ENCODE results near the gene EFCAB6. TPM values are rescaled to one million over a fixed set of nuclear protein-coding genes. Genes with fewer than 3 reads are reported as not detected.

EFCAB6 gene
- total RNA-seq, 1 donor from 2014 or later: 7.0 TPM

DNA sequence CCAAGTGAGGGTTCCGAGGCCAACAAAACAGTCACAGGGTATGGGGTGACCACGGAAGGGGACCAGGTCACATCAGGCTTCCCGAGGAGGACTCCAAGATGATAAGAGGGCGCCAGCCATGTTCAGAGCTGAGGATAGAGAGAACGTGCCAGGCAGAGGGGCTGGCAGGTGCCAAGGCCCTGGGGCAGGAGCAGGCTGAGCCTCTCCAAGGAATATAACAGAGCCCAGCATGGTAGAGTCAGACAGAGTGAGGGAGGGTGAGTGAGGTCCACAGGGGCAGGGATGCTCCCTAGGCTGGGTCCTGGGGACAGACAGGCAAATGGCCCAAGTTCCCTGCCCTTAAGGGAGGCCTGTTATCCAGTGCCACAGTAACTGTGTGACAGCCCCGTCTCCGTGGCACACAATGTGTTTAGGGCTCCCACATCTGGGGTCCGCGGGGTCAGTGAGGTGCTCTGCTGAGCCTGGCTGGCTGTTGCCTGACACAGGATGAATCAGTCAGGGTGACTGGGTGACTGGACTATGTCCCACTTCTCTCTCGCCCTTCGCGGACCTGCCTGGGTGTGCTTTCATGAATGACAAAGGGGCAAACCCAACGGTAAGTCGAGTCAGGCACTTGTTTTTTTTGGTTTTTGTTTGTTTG is 295.0 kb downstream of the EFCAB6 start:
- TF ChIP-seq, protein P1, sequence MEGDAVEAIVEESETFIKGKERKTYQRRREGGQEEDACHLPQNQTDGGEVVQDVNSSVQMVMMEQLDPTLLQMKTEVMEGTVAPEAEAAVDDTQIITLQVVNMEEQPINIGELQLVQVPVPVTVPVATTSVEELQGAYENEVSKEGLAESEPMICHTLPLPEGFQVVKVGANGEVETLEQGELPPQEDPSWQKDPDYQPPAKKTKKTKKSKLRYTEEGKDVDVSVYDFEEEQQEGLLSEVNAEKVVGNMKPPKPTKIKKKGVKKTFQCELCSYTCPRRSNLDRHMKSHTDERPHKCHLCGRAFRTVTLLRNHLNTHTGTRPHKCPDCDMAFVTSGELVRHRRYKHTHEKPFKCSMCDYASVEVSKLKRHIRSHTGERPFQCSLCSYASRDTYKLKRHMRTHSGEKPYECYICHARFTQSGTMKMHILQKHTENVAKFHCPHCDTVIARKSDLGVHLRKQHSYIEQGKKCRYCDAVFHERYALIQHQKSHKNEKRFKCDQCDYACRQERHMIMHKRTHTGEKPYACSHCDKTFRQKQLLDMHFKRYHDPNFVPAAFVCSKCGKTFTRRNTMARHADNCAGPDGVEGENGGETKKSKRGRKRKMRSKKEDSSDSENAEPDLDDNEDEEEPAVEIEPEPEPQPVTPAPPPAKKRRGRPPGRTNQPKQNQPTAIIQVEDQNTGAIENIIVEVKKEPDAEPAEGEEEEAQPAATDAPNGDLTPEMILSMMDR (IDR thresholded peaks at IDR 0.05; ENCODE audit: unreplicated experiment): no peak
- Mint-ChIP-seq H3K36me3 (ENCODE audit: insufficient read depth) (no peaks in the 10 kb centered on the region), H3K27me3 (peaks cover 12% of the 10 kb centered on the region), H3K4me3 (ENCODE audit: low read depth) (no peak overlapping the region), H3K9me3 (ENCODE audit: low read depth) (no peaks in the 10 kb centered on the region), H3K4me1 (ENCODE audit: low read depth) (no peaks in the 10 kb centered on the region), H3K27ac (no peak overlapping the region)
- no peak for DNase-seq (ENCODE audit: low spot score, unreplicated experiment)

DNA sequence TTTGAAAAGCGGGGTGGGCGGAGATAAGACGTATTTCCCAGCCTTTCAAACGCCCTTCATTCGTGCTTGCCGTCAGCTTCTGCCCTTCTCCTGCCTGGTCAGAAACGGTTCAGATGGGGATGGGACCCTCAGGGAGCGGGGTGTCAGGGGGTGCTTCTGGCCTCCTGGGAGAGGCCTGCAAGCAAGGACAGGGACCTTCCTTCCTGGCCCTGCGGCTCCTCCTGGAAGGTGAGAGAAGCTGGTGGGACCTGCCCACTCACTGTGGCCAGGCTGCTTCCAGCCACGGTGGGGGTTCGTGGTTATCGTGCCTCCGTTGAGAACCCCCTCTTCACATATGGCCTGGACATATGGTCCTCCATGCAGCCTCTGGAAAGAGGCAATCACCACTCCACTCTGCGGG is 295.7 kb downstream of the EFCAB6 start:
- DNase-seq (ENCODE audit: low spot score, unreplicated experiment): no peak
- Mint-ChIP-seq H3K9me3 (ENCODE audit: low read depth) (no peaks in the 10 kb centered on the region), H3K27ac (no peak overlapping the region), H3K36me3 (ENCODE audit: insufficient read depth) (no peaks in the 10 kb centered on the region), H3K27me3 (peaks cover 12% of the 10 kb centered on the region), H3K4me3 (ENCODE audit: low read depth) (no peak overlapping the region), H3K4me1 (ENCODE audit: low read depth) (no peaks in the 10 kb centered on the region)
- TF ChIP-seq, protein P1 (IDR thresholded peaks at IDR 0.05; ENCODE audit: unreplicated experiment): no peak

DNA sequence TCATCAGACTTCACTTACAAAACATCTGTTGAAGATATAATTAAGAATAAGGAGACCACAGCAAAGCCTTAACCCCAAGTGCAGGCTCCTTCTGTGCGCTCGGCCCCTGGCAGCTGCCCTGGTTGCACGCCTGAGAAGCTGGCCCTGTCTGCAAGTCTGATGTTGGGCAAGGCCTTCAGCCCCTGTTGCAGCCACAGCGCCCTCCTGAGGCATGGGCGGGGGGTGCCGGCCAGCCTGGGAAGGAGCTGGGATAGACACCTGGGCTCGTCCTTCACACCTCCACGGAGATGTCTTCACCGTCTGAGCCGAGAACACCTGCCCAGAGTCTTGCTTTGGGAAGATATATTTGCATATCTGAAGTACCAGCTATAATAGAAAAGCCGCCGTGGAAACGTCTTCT is 296.2 kb downstream of the EFCAB6 start:
- Mint-ChIP-seq H3K4me1 (ENCODE audit: low read depth) (no peaks in the 10 kb centered on the region), H3K27ac (no peak overlapping the region), H3K36me3 (ENCODE audit: insufficient read depth) (no peaks in the 10 kb centered on the region), H3K27me3 (peaks cover 12% of the 10 kb centered on the region), H3K9me3 (ENCODE audit: low read depth) (no peaks in the 10 kb centered on the region), H3K4me3 (ENCODE audit: low read depth) (no peak overlapping the region)
- TF ChIP-seq, protein P1 (IDR thresholded peaks at IDR 0.05; ENCODE audit: unreplicated experiment): no peak
- DNase-seq (ENCODE audit: low spot score, unreplicated experiment): no peak

DNA sequence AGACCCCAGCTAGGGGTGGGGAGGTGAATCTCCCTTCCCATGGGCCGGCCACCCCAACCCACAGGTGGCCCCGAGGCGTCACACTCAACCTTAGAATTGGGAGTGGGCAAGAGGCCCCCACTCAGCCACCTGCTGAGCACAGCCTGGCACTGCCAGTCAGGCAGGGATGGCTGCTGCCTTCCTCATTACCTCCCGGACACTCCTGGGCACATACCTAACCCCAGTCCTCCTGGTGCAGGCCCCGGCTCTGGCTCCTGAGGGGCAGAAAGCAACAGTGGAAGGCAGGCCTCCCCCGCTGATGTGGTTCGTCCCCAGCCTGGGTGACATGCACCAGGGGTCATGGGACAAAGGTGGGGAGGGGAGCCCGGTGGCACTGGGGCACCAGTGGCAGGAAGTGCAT is 296.7 kb downstream of the EFCAB6 start:
- Mint-ChIP-seq H3K9me3 (ENCODE audit: low read depth) (no peaks in the 10 kb centered on the region), H3K27me3 (peaks cover 12% of the 10 kb centered on the region), H3K36me3 (ENCODE audit: insufficient read depth) (no peaks in the 10 kb centered on the region), H3K4me1 (ENCODE audit: low read depth) (no peaks in the 10 kb centered on the region), H3K27ac (no peak overlapping the region), H3K4me3 (ENCODE audit: low read depth) (no peak overlapping the region)
- TF ChIP-seq, protein P1 (IDR thresholded peaks at IDR 0.05; ENCODE audit: unreplicated experiment): no peak
- no peak for DNase-seq (ENCODE audit: low spot score, unreplicated experiment)

DNA sequence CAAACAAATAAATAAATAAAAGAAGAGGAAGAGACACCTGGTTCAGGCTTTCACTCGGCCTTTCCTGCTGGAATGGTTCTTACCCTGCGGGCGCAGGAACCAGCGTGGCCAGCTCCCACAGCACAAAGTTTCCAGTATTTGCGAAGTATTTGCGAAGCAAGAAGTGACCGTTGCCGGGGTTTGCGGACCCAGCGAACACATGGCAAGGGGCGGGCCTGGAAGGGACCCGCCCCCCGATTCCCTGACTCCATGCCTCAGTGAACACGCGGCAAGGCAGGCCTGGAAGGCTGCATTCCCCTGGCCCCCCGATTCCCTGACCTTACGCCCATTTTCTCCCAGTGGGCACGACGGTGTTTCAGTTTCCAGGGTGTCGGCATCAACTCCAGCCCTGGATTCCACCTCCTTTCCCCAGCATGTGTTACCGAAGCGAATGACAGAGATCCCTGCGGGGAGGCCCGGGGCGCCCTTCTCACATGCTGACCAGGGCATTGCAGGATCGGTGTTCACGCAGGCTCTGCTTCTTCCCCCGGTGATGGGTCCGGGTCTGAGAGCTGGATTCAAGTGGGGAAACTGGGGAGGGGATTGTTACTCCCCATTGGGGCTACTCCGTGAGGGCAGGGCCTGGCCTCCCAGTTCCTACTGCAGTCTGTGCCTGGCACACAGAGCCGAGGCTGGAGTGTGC is 297.5 kb downstream of the EFCAB6 start:
- Mint-ChIP-seq H3K4me3 (ENCODE audit: low read depth) (no peak overlapping the region), H3K36me3 (ENCODE audit: insufficient read depth) (no peaks in the 10 kb centered on the region), H3K9me3 (ENCODE audit: low read depth) (no peaks in the 10 kb centered on the region), H3K27me3 (peaks cover 12% of the 10 kb centered on the region), H3K27ac (no peak overlapping the region), H3K4me1 (ENCODE audit: low read depth) (no peaks in the 10 kb centered on the region)
- TF ChIP-seq, protein P1 (IDR thresholded peaks at IDR 0.05; ENCODE audit: unreplicated experiment): no peak
- DNase-seq (ENCODE audit: low spot score, unreplicated experiment): no peak
